Uterus (tissue), 2 donors: ENCODE data around the gene AK4.

Experiments used
- CTCF ChIP-seq, 4 experiments: fragments of 200-600 bp in 2 of 4; fragments of 450-650 bp in 2 of 4; sonication (generic) in 2 of 4; IDR thresholded peaks; one replicate each; pipeline ENCODE4 v1.5.1; 2016 to 2019; ENCODE audit warnings: antibody characterized with exemption in 4 of 4, mild to moderate bottlenecking in 2 of 4, moderate library complexity in 1 of 4
- POLR2A ChIP-seq, 2 donors: fragments of 450-650 bp; IDR thresholded peaks; one replicate each; pipeline ENCODE4 v1.6.1; 2016; ENCODE audit warnings: antibody characterized with exemption in 2 of 2, mild to moderate bottlenecking in 1 of 2, moderate library complexity in 1 of 2

GRCh38 chr1:65170511-65171142 lies 22.6 kb downstream of the AK4 start:
- TF ChIP-seq CTCF (IDR thresholded peaks at IDR 0.05): no peak
- TF ChIP-seq POLR2A (IDR thresholded peaks at IDR 0.05): no peak
